Body of pancreas (tissue), 4 donors: Measurements from ENCODE around the gene RBM12. TPM values are rescaled to one million over a fixed set of nuclear protein-coding genes. Genes with fewer than 3 reads are reported as not detected.

Source experiments
- ATAC-seq: fragments of 150-250 bp; one replicate; pipeline ENCODE4 v1.9.1; 2016
- DNase-seq, 4 donors: peaks; one replicate each; pipeline ENCODE4 v3.0.0-alpha.2; 2019
- H3K27ac ChIP-seq, 4 donors: fragments of 200-600 bp; sonication (generic); 1 replicate in 3 of 4; 2 replicates in 1 of 4; pipeline versions ENCODE4 v1.5.1 to v1.6.1; 2016 to 2019; ENCODE audit warnings: mild to moderate bottlenecking in 1 of 4, mixed read lengths in 1 of 4, moderate library complexity in 1 of 4
- H3K27me3 ChIP-seq, 2 donors: fragments of 200-600 bp; sonication (generic); one replicate each; pipeline ENCODE4 v1.6.0; 2016; ENCODE audit warnings: mild to moderate bottlenecking in 1 of 2
- H3K36me3 ChIP-seq, 2 donors: fragments of 200-600 bp; sonication (generic); replicated peaks in 1 of 2; 2 replicates each; pipeline ENCODE4 v1.5.1; 2016; ENCODE audit warnings: low read depth in 2 of 2; ENCODE audit not compliant: insufficient read depth in 1 of 2
- H3K4me1 ChIP-seq: fragments of 200-600 bp; sonication (generic); one replicate; pipeline ENCODE4 v1.6.0; 2016
- H3K4me3 ChIP-seq, 2 donors: fragments of 200-600 bp; sonication (generic); 1 replicate in 1 of 2; 2 replicates in 1 of 2; pipeline ENCODE4 v1.5.1; 2016 to 2019
- H3K9me3 ChIP-seq, 3 donors: fragments of 200-600 bp; sonication (generic); 1 replicate in 2 of 3; 2 replicates in 1 of 3; pipeline ENCODE4 v1.5.1; 2016
- CTCF ChIP-seq, 7 experiments: fragments of 450-650 bp in 4 of 7; fragments of 200-600 bp in 3 of 7; sonication (generic) in 3 of 7; IDR thresholded peaks; one replicate each; pipeline ENCODE4 v1.5.1; 2016 to 2019; ENCODE audit warnings: antibody characterized with exemption in 7 of 7
- POLR2A ChIP-seq, 3 donors: fragments of 450-650 bp; IDR thresholded peaks; one replicate each; pipeline ENCODE4 v1.6.1; 2016; ENCODE audit warnings: antibody characterized with exemption in 3 of 3, mild to moderate bottlenecking in 2 of 3
- WGBS, 2 donors: methylation state at CpG; one replicate each; pipeline ENCODE4 v1.1.5; 2017; 5-methylcytosine and 5-hydroxymethylcytosine counted together
- intact Hi-C: fragments of 100-400 bp; cut with DNase I; formaldehyde crosslinking; loops from one replicate; pipeline ENCODE4 v1.15.1; 2023
- total RNA-seq, 2 donors: library from RNA; depleted of rRNA; stranded (reverse); fragments of >200 nt; gene quantifications; one replicate each; pipeline ENCODE4 v1.1.0, GENCODE V29; 2016

RBM12 gene
- total RNA-seq, 2 donors from 2014 or later, result 14.8 to 22.3 TPM

DNA sequence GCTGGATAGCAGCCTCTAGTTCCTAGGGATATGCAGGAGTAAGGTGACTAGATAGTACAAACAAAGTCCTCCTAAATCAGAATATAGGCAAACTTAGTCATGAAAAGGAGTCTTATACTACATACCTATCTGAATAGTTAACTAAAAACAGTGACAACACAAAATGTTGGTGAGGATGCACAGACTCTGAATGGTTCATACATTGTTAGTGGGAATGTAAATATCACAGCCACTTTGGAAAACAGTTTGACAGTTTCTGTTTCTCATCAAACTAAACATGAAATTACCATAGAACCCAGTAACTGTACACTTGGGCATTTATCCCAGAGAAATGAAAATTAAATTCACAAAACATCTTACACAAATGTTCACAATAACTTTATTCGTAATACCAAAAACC is 17.3 kb upstream of the RBM12 start:
- H3K4me3 ChIP-seq, result no peak overlapping the region
- 0 to 97% methylated on average over 1 of the region's 1 CpG for WGBS, 2 donors
- no peaks in the 10 kb centered on the region for H3K4me1 ChIP-seq
- TF ChIP-seq POLR2A (IDR thresholded peaks at IDR 0.05) (no peak), CTCF (IDR thresholded peaks at IDR 0.05) (no peak)
- H3K27me3 ChIP-seq, result no peaks in the 10 kb centered on the region
- no peak overlapping the region for H3K27ac ChIP-seq
- intact Hi-C loops, result no loop called here
- ATAC-seq (no peak), DNase-seq (no peak)
- no peaks in the 10 kb centered on the region for H3K9me3 ChIP-seq
- H3K36me3 ChIP-seq, result peaks cover 0 to under 1% of the 10 kb centered on the region in 2 donors

DNA sequence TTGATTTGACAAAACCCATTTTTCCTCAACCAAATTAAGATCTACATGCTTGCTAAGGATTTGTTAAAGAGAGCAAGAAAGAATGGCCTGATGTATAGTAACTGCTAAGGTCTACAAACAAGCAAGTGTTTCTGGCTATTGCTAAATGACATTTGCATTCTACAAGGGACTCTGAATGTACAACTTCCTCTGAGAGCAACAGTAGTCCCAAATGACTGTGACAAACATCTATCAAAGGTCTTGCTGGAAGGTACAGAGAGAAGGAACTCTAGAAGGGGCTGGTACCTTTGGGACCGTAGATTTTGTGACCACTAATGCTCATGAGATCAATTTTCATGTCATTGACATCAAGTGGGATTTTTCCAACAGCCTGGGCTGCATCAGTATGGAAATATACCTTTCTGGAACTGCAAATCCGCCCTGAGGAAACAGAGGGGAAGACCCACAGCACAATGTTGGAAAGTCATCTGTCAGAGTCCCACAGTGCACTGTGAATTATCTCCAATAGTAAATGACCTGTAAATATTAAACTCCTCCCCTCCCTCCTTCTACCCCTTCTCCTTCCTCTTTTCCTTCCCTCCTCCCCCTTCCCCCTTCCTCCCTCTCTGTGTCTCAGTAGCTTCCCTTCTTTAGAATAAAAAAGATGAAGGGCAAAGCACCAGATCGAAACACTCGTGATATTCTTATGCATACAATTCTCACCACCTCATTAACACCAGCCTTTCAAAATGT is 15.9 kb upstream of the RBM12 start:
- 73 to 87% methylated on average over 4 of the region's 4 CpGs for WGBS, 2 donors
- no peaks in the 10 kb centered on the region for H3K27me3 ChIP-seq
- ATAC-seq (no peak), DNase-seq (no peak)
- TF ChIP-seq POLR2A (IDR thresholded peaks at IDR 0.05) (no peak), CTCF (IDR thresholded peaks at IDR 0.05) (no peak)
- intact Hi-C loops, result no loop called here
- no peaks in the 10 kb centered on the region for H3K4me1 ChIP-seq
- no peaks in the 10 kb centered on the region for H3K36me3 ChIP-seq
- no peak overlapping the region for H3K4me3 ChIP-seq
- no peaks in the 10 kb centered on the region for H3K9me3 ChIP-seq
- no peak overlapping the region for H3K27ac ChIP-seq

GRCh38 chr20:35674921-35675320 is 10.2 kb upstream of the RBM12 start:
- no peaks in the 10 kb centered on the region for H3K4me1 ChIP-seq
- H3K27ac ChIP-seq, result no peak overlapping the region
- H3K36me3 ChIP-seq, result peaks cover 6 to 13% of the 10 kb centered on the region in 2 donors
- intact Hi-C loops, result no loop called here
- 92 to 93% methylated on average over 8 of the region's 8 CpGs for WGBS, 2 donors
- no peaks in the 10 kb centered on the region for H3K9me3 ChIP-seq
- no peaks in the 10 kb centered on the region for H3K27me3 ChIP-seq
- H3K4me3 ChIP-seq, result no peak overlapping the region
- DNase-seq, result no peak
- TF ChIP-seq POLR2A (IDR thresholded peaks at IDR 0.05) (no peak), CTCF (IDR thresholded peaks at IDR 0.05) (no peak)
- ATAC-seq, result no peak

DNA sequence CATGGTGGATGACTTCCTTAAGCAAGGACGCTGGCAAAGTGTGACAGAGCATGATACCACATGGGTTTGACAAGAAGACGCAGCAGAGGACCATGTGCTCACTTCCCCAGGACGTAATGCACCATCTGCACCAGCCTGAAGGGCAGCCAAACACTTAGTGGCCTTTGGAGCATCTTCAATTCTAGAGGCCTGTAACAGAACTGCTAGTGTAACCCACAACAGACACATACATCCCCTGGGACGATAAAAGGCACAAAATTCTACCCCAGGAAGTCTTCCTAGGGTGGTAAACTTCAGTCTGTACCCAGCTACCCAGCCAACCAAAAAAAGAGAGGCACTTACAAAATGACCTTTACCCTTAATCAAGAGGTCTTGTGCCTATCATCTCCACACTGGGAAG is 9.2 kb upstream of the RBM12 start:
- Histone ChIP-seq H3K27me3 (no peaks in the 10 kb centered on the region), H3K36me3 (peaks cover 6 to 13% of the 10 kb centered on the region in 2 donors), H3K9me3 (no peaks in the 10 kb centered on the region), H3K27ac (no peak overlapping the region), H3K4me3 (no peak overlapping the region), H3K4me1 (no peaks in the 10 kb centered on the region)
- DNase-seq (no peak), ATAC-seq (no peak)
- TF ChIP-seq CTCF (IDR thresholded peaks at IDR 0.05), result no peak
- TF ChIP-seq POLR2A (IDR thresholded peaks at IDR 0.05), result no peak
- 87 to 93% methylated on average over 3 to 4 of the region's 4 CpGs for WGBS, 2 donors
- intact Hi-C loops, result no loop called here

DNA sequence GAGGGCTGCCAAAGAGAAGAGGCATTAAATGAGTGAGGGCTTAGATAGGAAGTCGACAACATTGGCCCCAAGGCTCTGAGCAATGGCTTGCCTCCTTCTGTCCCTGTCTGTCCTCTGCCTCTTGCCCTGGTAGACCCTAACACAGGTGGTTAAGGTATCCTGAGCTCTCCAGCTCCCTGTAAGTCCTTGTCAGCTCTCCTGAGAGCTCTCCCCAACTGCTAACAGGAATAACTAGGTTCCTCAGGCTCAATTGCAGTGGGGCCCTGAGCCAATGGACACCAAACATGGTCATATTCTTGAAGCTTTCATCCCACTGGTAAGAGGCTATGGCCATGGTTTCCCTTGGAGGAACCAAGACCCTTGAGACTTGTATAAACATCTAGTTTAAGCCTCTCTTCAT is 5.0 kb upstream of the RBM12 start:
- intact Hi-C loops, result no loop called here
- H3K27me3 ChIP-seq, result no peaks in the 10 kb centered on the region
- TF ChIP-seq POLR2A (IDR thresholded peaks at IDR 0.05), result no peak
- no peak for TF ChIP-seq CTCF (IDR thresholded peaks at IDR 0.05)
- 86 to 88% methylated on average over 1 of the region's 1 CpG for WGBS, 2 donors
- no peak for ATAC-seq
- DNase-seq, result no peak
- H3K9me3 ChIP-seq, result no peaks in the 10 kb centered on the region
- no peak overlapping the region for H3K27ac ChIP-seq
- H3K4me1 ChIP-seq, result peaks cover 3% of the 10 kb centered on the region
- peaks cover 6 to 13% of the 10 kb centered on the region in 2 donors for H3K36me3 ChIP-seq
- H3K4me3 ChIP-seq, result no peak overlapping the region
